Prostate gland (tissue), 2 donors: Measurements from ENCODE around the gene DYSF.

Source experiments
- CTCF ChIP-seq, 4 experiments: fragments of 200-600 bp in 2 of 4; fragments of 450-650 bp in 2 of 4; sonication (generic) in 2 of 4; IDR thresholded peaks; 1 replicate in 3 of 4; 2 replicates in 1 of 4; pipeline ENCODE4 v1.5.1; 2016 to 2019; ENCODE audit warnings: antibody characterized with exemption in 4 of 4, mild to moderate bottlenecking in 2 of 4, moderate library complexity in 2 of 4
- POLR2A ChIP-seq: fragments of 450-650 bp; IDR thresholded peaks from one replicate; pipeline ENCODE4 v1.6.1; 2016; ENCODE audit warnings: antibody characterized with exemption, mild to moderate bottlenecking
- POLR2AphosphoS5 ChIP-seq: sonication (generic); formaldehyde crosslinking; IDR thresholded peaks from one replicate; pipeline ENCODE4 v1.6.1; 2017; ENCODE audit warnings: antibody characterized with exemption

DNA sequence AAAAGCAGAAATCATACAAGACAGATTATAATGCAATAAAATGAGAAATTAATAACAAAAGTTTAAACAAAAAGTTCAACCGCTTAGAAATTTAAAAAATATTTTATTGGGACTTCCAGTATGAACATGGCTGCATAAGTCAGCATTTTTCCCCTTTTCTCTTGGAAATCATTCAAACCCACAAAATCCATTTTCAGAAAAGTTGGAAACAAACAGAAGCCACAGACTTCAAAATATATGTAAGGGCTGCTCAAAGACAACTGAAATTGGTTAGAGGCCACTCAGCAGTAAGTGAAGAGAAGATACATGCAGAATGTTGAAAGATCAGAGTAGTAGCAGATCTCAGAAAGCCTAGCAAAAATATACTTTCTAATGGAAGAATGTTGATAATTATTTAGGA is 194.0 kb downstream of the DYSF start:
- no peak for TF ChIP-seq CTCF (IDR thresholded peaks at IDR 0.05)
- no peak for TF ChIP-seq POLR2A
- no peak for TF ChIP-seq POLR2AphosphoS5
